ENCODE measurements around the gene RRP1B. TPM values are rescaled to one million over a fixed set of nuclear protein-coding genes. Genes with fewer than 3 reads are reported as not detected.

RRP1B gene
- polyA plus RNA-seq, 3 donors = 3.3 to 6.1 (median 4.5) TPM

- Histone ChIP-seq H3K79me2 (ENCODE audit: insufficient read depth, low read length) (peaks cover 70% of the 10 kb centered on the region), H3K4me1 (ENCODE audit: control insufficient read depth in 1 of 2, insufficient read depth in 2 of 2, low read length in 2 of 2) (peaks cover 0 to 13% of the 10 kb centered on the region in 2 donors), H3K36me3 (replicated peaks in 1 of 2; ENCODE audit: control insufficient read depth in 1 of 2, insufficient read depth in 2 of 2, low read length in 2 of 2) (peaks cover 57 to 82% of the 10 kb centered on the region in 2 donors), H2AFZ (ENCODE audit: insufficient read depth, low read depth, low read length, poor library complexity, severe bottlenecking) (no peak overlapping the region), H3K4me3 (replicated peaks in 1 of 3; ENCODE audit: low read depth in 2 of 3, low read length in 3 of 3) (no peak overlapping the region), H4K20me1 (ENCODE audit: insufficient read depth, low read length) (peaks cover 96% of the 10 kb centered on the region), H3K27me3 (ENCODE audit: control insufficient read depth in 2 of 2, insufficient read depth in 2 of 2, low read length in 2 of 2) (no peaks in the 10 kb centered on the region), H3K27ac (ENCODE audit: low read depth in 1 of 2, low read length in 2 of 2) (peak overlapping the region in 1 of 2 donors; percentile 14), H3K9ac (ENCODE audit: insufficient read depth, low read length, poor library complexity, severe bottlenecking) (no peak overlapping the region), H3K4me2 (replicated peaks; ENCODE audit: extremely low read depth, low read length, poor library complexity, severe bottlenecking) (no peak overlapping the region), H3K9me3 (replicated peaks in 1 of 2; ENCODE audit: control insufficient read depth in 1 of 2, insufficient read depth in 1 of 2, low read length in 2 of 2) (no peaks in the 10 kb centered on the region)
- TF ChIP-seq, protein P1, sequence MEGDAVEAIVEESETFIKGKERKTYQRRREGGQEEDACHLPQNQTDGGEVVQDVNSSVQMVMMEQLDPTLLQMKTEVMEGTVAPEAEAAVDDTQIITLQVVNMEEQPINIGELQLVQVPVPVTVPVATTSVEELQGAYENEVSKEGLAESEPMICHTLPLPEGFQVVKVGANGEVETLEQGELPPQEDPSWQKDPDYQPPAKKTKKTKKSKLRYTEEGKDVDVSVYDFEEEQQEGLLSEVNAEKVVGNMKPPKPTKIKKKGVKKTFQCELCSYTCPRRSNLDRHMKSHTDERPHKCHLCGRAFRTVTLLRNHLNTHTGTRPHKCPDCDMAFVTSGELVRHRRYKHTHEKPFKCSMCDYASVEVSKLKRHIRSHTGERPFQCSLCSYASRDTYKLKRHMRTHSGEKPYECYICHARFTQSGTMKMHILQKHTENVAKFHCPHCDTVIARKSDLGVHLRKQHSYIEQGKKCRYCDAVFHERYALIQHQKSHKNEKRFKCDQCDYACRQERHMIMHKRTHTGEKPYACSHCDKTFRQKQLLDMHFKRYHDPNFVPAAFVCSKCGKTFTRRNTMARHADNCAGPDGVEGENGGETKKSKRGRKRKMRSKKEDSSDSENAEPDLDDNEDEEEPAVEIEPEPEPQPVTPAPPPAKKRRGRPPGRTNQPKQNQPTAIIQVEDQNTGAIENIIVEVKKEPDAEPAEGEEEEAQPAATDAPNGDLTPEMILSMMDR (IDR thresholded peaks at IDR 0.05) = no peak
- WGBS (ENCODE audit: insufficient coverage) = 98% methylated on average over 30 of the region's 35 CpGs
- DNase-seq = no peak
- peaks cover 32 to 71% of the 10 kb centered on the region in 2 donors for H3K36me3 Mint-ChIP-seq
- H3K4me1 Mint-ChIP-seq = peaks cover 26% of the 10 kb centered on the region
- H3K4me3 Mint-ChIP-seq = no peak overlapping the region
- peaks cover 0 to 1% (median 0%) of the 10 kb centered on the region in 3 donors for H3K27me3 Mint-ChIP-seq (ENCODE audit: low read depth in 3 of 3)
- H3K27ac Mint-ChIP-seq = no peak overlapping the region
- peaks cover 0 to 11% (median 0%) of the 10 kb centered on the region in 7 donors for H3K9me3 Mint-ChIP-seq
- intact Hi-C loops (cut with micrococcal nuclease) = loop anchor here in 1 of 2 donors (10.0 kb wide), 1 partner anchor 63 kb away; no protein-coding TSS in a partner anchor
Observed at GRCh38 chr21:43737158-43737950, 78.0 kb downstream of the RRP1B start.

GRCh38 chr21:43739621-43740435 lies 80.5 kb downstream of the RRP1B start:
- Histone ChIP-seq H2AFZ (ENCODE audit: insufficient read depth, low read depth, low read length, poor library complexity, severe bottlenecking) (no peak overlapping the region), H3K79me2 (ENCODE audit: insufficient read depth, low read length) (peaks cover 49% of the 10 kb centered on the region), H3K4me2 (replicated peaks; ENCODE audit: extremely low read depth, low read length, poor library complexity, severe bottlenecking) (no peak overlapping the region), H3K27ac (ENCODE audit: low read depth in 1 of 2, low read length in 2 of 2) (peak overlapping the region in 1 of 2 donors; percentile 28), H3K4me1 (ENCODE audit: control insufficient read depth in 1 of 2, insufficient read depth in 2 of 2, low read length in 2 of 2) (no peaks in the 10 kb centered on the region), H3K9ac (ENCODE audit: insufficient read depth, low read length, poor library complexity, severe bottlenecking) (no peak overlapping the region), H4K20me1 (ENCODE audit: insufficient read depth, low read length) (peaks cover 89% of the 10 kb centered on the region), H3K27me3 (ENCODE audit: control insufficient read depth in 2 of 2, insufficient read depth in 2 of 2, low read length in 2 of 2) (no peaks in the 10 kb centered on the region), H3K4me3 (replicated peaks in 1 of 3; ENCODE audit: low read depth in 2 of 3, low read length in 3 of 3) (no peak overlapping the region), H3K9me3 (replicated peaks in 1 of 2; ENCODE audit: control insufficient read depth in 1 of 2, insufficient read depth in 1 of 2, low read length in 2 of 2) (no peaks in the 10 kb centered on the region), H3K36me3 (replicated peaks in 1 of 2; ENCODE audit: control insufficient read depth in 1 of 2, insufficient read depth in 2 of 2, low read length in 2 of 2) (peaks cover 56 to 88% of the 10 kb centered on the region in 2 donors)
- H3K27ac Mint-ChIP-seq = peak overlapping the region in 3 of 7 donors; percentile 6 to 42 (median 42)
- H3K36me3 Mint-ChIP-seq = peaks cover 35 to 70% of the 10 kb centered on the region in 2 donors
- 89% methylated on average over 18 of the region's 25 CpGs for WGBS (ENCODE audit: insufficient coverage)
- intact Hi-C loops (cut with micrococcal nuclease) = loop anchor here in 1 of 2 donors (10.0 kb wide), 1 partner anchor 65 kb away; no protein-coding TSS in a partner anchor
- H3K27me3 Mint-ChIP-seq (ENCODE audit: low read depth in 3 of 3) = peaks cover 0 to 1% (median 0%) of the 10 kb centered on the region in 3 donors
- peaks cover 19% of the 10 kb centered on the region for H3K4me1 Mint-ChIP-seq
- no peak overlapping the region for H3K4me3 Mint-ChIP-seq
- no peak for DNase-seq
- H3K9me3 Mint-ChIP-seq = peaks cover 0 to 12% (median 0%) of the 10 kb centered on the region in 7 donors
- TF ChIP-seq, protein P1 (IDR thresholded peaks at IDR 0.05) = no peak

Measured in CD14-positive monocyte (primary cell).